ENCODE measurements around the gene GFRA3.

Gene GFRA3

DNA sequence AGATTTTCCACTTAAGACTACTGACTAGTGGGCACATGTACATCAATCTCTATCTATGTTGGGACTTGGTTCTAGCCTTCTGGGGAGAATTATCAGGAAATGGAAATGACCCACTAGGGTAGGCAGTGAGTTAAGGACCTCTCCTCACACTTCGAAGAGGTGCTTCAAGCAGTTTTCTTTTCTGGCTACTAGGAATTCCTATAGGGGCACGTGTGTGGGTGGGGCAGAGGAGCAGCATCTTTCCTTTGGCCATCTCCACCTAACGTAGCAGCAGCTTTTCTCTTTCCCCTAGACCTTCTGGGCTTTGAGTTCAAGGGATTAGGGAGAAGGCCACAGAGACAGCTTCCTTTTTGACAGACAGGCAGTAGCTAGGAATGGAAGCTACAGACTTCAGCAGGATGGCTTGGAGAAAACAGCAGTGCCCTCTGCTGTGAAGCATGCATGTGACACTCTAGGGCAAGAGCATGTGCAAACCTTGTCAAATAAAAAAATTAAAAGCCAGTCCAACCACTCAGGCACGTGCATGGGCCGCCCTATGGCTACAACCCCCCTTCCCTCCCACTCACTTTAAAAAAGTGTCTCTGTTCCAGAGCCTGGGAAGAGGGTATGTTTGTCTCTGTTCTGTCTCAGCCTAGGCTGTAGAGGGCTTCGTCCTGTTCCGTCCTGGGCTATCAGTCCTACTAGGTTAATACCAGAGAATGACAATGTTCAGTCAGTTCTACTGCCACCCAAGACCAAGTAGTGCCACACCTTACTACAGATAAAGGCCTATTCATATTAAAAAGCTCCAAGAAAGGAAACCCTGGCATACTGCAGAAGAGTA, 8.7 kb upstream of the GFRA3 start:
- TF ChIP-seq, protein P1, sequence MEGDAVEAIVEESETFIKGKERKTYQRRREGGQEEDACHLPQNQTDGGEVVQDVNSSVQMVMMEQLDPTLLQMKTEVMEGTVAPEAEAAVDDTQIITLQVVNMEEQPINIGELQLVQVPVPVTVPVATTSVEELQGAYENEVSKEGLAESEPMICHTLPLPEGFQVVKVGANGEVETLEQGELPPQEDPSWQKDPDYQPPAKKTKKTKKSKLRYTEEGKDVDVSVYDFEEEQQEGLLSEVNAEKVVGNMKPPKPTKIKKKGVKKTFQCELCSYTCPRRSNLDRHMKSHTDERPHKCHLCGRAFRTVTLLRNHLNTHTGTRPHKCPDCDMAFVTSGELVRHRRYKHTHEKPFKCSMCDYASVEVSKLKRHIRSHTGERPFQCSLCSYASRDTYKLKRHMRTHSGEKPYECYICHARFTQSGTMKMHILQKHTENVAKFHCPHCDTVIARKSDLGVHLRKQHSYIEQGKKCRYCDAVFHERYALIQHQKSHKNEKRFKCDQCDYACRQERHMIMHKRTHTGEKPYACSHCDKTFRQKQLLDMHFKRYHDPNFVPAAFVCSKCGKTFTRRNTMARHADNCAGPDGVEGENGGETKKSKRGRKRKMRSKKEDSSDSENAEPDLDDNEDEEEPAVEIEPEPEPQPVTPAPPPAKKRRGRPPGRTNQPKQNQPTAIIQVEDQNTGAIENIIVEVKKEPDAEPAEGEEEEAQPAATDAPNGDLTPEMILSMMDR (conservative IDR thresholded peaks at IDR 0.05): peak; percentile 96
- peak overlapping the region; percentile 53 for H3K27ac ChIP-seq

DNA sequence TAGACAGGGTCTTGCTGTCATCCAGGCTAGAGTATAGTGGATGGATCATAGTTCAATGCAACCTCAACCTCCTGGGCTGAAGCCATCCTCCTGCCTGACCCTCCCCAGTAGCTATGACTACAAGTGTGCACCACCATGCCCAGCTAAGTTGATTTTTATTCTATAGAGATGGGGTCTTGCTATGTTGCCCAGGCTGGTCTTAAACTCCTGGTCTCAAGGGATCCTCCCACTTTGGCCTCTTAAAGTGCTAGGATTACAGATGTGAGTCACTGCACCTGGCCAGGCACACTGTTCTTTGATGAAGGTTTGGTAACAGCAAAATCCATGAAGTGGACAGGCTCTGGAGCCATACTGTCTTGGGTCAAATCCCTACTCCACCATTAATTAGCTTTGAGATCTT, 6.5 kb upstream of the GFRA3 start:
- TF ChIP-seq, protein P1 (conservative IDR thresholded peaks at IDR 0.05): no peak

DNA sequence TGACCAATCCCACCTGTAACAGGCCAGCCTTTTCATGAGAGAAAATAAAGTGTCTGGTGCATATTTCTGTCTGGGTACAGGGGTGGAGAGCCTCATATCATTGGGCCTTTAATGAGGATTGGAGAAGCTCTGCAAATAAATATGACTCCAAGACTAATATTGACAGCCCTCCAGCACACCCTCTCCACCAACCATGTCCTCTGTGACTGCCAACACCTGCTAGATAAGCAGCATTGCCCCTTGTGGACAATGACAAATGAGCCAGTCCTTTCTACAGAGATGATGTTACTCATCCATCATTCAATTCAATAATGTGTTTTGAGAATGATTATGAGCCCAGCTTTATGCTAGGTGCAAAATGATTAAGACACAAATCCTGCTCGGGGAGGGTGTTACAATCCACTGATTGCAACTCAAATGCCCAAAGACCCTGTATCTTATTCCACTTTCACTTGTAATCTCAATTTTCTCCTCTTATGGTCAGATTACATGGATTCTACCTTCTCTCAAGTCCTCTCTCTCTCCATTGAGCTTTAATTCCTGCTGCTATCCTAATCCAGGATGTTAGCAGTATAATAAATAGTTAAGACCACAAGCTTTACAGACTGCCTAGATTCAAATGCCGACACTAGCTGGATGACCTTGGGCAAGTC, 2.1 kb upstream of the GFRA3 start:
- H3K27ac ChIP-seq: peak overlapping the region; percentile 80
- TF ChIP-seq, protein P1 (conservative IDR thresholded peaks at IDR 0.05): peak; percentile 87

More for the DNA sequence above, 6.5 kb upstream of the GFRA3 start:
- H3K27ac ChIP-seq: no peak overlapping the region

DNA sequence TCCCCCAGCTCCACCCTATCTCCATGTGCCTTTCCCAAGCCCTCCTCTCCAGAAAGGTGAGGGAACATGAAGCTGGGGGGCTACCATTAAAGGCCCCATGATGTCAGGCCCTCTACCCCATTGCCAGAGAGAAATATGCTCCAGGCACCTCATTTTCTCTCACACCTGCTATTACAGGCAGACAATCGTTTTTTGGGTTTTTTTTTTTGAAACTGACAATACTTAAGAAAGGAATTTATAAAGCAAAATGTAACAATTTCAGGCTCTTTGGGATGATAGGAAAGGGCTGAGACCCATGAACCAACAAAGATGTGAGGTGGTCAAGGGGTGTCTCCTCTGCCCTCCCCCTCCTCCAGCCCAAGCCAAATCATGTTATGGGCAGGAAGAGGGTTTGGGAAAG, 1.5 kb upstream of the GFRA3 start:
- TF ChIP-seq, protein P1 (conservative IDR thresholded peaks at IDR 0.05): no peak
- H3K27ac ChIP-seq: peak overlapping the region; percentile 80

DNA sequence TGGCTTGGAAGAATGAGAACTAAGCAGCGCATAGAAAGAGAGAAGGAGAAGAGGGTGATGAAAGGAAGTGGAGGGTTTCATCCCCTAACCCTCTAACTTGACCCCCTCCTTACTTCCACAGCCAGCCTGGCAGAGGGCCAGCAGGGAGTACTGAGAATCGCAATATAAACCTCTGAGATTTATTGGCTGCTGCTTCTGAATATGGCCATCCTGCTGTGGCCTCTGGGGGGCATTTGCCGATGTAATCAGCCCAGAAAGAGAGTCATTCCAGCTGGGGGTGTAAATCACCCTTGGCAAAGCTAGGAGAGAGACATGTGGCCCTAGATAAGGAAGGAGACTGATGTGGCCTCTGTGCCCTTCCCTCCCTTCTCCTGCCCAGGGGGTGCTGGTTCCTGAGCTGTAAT, 960 bp upstream of the GFRA3 start:
- H3K27ac ChIP-seq: peak overlapping the region; percentile 80
- TF ChIP-seq, protein P1 (conservative IDR thresholded peaks at IDR 0.05): peak; percentile 44; the same call in 1 of the 2 replicates

DNA sequence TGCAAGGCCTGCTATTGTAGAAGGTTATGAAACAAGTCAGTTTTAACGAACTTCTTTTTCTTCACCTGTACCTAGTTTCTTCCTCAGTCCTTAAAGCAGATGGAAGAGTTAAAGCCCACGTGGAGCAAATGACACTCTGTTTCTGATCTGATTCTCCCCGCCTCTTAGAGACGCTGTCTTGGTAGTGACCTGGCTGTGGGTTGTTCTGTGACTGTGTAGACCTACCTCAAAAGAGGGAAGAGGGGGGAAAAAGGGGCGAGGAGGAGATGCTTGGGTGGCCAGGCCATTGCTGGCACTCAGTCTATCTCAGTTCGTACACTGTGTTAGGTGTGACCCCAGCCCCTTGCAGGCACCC, 610 bp downstream of the GFRA3 start:
- TF ChIP-seq, protein P1 (conservative IDR thresholded peaks at IDR 0.05): no peak
- H3K27ac ChIP-seq: no peak overlapping the region

DNA sequence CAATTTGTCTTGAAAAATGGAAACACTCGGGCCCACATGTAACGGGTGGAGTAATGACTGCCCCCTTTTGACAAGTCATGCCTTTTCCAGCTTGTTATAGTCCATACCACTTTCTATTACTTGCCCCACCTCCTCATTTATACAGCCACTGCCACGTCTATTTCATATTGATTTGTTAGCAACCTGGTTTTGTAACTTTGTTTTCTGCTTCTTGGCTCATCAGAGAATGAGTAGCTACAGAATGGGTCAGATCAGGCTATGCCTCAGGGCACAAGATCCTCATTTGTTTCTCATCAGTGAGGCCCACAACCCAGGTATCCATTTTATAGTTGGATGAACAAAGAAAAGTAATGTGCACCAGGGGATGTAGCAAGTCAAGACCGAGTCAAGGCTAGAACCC, 1.7 kb downstream of the GFRA3 start:
- no peak overlapping the region for H3K27ac ChIP-seq
- TF ChIP-seq, protein P1 (conservative IDR thresholded peaks at IDR 0.05): no peak
